HUES64 (cell line): ENCODE data around the gene CYP39A1.
"Not testable (repeated sequence)": the region's sequence is repeated elsewhere in the genome, so short reads cannot be mapped to it uniquely, and the experiment has no call there.

ENCODE experiments used
- H3K27ac ChIP-seq: 2 replicates; pipeline ENCODE4 v1.7.0; 2013; ENCODE audit warnings: low read depth, low read length, inconsistent platforms
- H3K27me3 ChIP-seq: 2 replicates; pipeline ENCODE4 v1.6.1; 2013; ENCODE audit warnings: mild to moderate bottlenecking, low read length; ENCODE audit not compliant: insufficient read depth
- H3K36me3 ChIP-seq: 2 replicates; pipeline ENCODE4 v1.6.1; 2013; ENCODE audit warnings: mild to moderate bottlenecking, low read length; ENCODE audit not compliant: insufficient read depth
- H3K4me1 ChIP-seq: 2 replicates; pipeline ENCODE4 v1.6.1; 2013; ENCODE audit warnings: mild to moderate bottlenecking, low read length, moderate library complexity; ENCODE audit not compliant: insufficient read depth
- H3K4me3 ChIP-seq: 2 replicates; pipeline ENCODE4 v1.5.1; 2013; ENCODE audit warnings: mild to moderate bottlenecking, low read length, moderate library complexity
- H3K9ac ChIP-seq: 2 replicates; pipeline ENCODE4 v1.6.1; 2013; ENCODE audit warnings: mild to moderate bottlenecking, low read depth, low read length
- H3K9me3 ChIP-seq: 2 replicates; pipeline ENCODE4 v1.6.1; 2013; ENCODE audit warnings: low read depth, low read length; ENCODE audit not compliant: insufficient read depth
- WGBS: fragments of 150-250, 120-280 bp; methylation state at CpG from one replicate; pipeline ENCODE4 v1.1.7; 2013; ENCODE audit warnings: missing lambda C conversion rate; 5-methylcytosine and 5-hydroxymethylcytosine counted together

The CYP39A1 gene

DNA sequence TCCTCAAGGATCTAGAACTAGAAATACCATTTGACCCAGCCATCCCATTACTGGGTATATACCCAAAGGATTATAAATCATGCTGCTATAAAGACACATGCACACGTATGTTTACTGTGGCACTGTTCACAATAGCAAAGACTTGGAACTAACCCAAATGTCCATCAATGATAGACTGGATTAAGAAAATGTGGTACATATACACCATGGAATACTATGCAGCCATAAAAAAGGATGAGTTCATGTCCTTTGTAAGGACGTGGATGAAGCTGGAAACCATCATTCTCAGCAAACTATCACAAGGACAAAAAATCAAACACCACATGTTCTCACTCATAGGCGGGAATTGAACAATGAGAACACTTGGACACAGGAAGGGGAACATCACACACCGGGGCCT is 4.5 kb downstream of the CYP39A1 start:
- H3K27ac ChIP-seq, H3K36me3 ChIP-seq, H3K4me3 ChIP-seq, H3K4me1 ChIP-seq, H3K27me3 ChIP-seq, H3K9ac ChIP-seq, H3K9me3 ChIP-seq: not testable (repeated sequence)
- WGBS = no CpG with 5 or more reads among the region's 4 CpGs

DNA sequence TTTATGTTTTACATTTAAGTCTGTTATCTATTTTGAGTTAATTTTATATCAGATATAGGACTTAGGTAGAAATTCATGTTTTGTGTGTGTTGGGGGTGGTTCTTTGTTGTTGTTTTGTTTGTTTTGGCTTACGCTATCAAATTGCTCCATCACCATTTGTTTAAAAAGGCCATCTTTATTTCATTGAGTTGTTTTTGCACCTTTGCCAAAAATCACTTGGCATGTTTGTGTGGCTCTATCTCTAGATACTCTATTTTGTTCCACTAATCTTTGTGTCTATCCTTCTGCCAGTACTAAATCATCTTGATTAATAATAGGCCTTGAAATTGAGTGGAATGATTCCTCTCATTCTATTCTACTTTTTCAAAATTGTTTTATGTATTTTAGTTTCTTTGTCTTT is 7.4 kb downstream of the CYP39A1 start:
- no CpG with 5 or more reads among the region's 1 CpG for WGBS
- no peak overlapping the region for H3K27ac ChIP-seq
- H3K9ac ChIP-seq = no peak overlapping the region

DNA sequence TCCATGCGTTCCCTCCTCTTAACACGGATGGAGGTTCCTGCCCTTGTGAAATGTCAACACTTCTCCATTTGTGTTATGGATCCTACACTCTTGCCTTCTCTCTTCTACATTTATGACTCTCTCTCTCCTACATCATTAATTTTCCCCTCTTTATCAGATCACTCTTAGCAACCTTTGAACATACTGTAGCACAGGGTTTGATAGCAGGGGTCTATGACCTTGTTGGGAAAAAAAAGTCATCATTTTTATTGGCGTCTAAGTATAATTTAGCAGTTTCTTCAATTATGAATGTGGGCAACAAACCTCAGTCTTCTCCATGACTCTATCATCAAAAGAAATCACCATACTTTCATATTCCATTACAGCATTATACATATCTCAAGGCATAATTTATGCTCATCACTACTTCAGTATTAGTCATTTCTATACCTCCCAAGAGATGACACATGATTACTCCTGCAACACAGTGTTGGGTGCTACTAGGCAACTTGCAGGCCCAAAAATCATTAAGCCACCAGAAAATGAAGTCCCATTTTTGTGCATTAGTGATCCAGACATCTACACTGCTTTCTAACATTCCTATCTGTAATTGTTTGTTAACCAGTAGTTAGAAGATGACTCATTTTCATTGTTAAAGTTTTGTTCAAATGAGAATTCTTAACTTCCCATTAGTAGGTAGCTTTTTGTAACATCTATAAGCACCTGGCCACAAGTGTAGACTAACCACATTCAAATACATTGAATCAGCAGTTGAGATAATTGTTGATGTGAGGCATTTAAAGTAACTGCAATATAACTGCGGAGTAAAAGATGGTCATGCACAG is 9.5 kb downstream of the CYP39A1 start:
- Histone ChIP-seq H3K4me3 (no peak overlapping the region), H3K9ac (no peak overlapping the region), H3K9me3 (no peaks in the 10 kb centered on the region), H3K4me1 (no peaks in the 10 kb centered on the region), H3K27ac (no peak overlapping the region), H3K27me3 (no peaks in the 10 kb centered on the region), H3K36me3 (no peaks in the 10 kb centered on the region)
- WGBS = 93% methylated on average over 4 of the region's 4 CpGs

More for the DNA sequence above, 7.4 kb downstream of the CYP39A1 start:
- Histone ChIP-seq H3K4me3 (no peak overlapping the region), H3K36me3 (no peaks in the 10 kb centered on the region), H3K4me1 (no peaks in the 10 kb centered on the region), H3K27me3 (no peaks in the 10 kb centered on the region), H3K9me3 (no peaks in the 10 kb centered on the region)

DNA sequence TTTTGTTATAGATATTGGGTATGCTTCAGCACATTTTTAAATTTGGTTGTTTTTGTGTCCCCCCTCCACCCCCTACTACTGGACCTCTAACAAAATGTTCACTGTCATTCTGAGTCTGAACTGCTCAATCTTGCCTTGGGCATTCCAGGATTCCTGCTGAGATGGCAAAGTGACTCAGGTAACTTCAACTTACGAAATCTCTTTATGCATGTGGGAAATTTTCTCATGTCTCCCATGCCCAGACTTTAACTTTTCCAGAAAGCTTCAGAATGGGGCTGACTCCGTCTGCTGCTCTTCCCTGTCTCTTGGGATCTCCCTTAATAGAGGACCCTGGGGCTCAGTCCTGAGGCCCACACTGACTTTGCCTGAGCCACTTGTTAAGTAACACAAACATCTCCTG is 14.0 kb downstream of the CYP39A1 start:
- Histone ChIP-seq H3K9me3 (no peaks in the 10 kb centered on the region), H3K27ac (no peak overlapping the region), H3K4me3 (no peak overlapping the region), H3K36me3 (no peaks in the 10 kb centered on the region), H3K27me3 (no peaks in the 10 kb centered on the region), H3K9ac (no peak overlapping the region), H3K4me1 (no peaks in the 10 kb centered on the region)
- 80% methylated on average over 2 of the region's 2 CpGs for WGBS

DNA sequence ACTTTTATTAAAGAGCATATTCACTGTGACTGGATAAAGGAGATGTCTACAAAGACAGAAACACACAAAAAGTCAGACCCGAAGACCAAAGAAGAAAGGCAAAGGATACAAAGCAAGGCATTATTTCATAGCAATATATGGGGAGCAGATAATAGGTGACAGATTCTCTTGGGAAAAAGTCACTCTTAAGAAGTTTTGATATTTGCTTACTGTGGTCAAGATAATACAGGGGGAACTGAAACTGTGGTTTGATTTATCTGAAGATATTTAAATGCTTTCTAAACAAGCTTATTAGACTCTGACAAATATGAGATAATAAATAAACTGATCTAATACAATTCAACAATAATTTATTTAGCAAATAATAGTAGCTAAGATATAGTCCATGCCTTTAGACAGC is 14.7 kb downstream of the CYP39A1 start:
- Histone ChIP-seq H3K4me3 (no peak overlapping the region), H3K27ac (no peak overlapping the region), H3K27me3 (no peaks in the 10 kb centered on the region), H3K9me3 (no peaks in the 10 kb centered on the region), H3K36me3 (no peaks in the 10 kb centered on the region), H3K9ac (no peak overlapping the region), H3K4me1 (no peaks in the 10 kb centered on the region)
- WGBS = 100% methylated on average over 1 of the region's 1 CpG

DNA sequence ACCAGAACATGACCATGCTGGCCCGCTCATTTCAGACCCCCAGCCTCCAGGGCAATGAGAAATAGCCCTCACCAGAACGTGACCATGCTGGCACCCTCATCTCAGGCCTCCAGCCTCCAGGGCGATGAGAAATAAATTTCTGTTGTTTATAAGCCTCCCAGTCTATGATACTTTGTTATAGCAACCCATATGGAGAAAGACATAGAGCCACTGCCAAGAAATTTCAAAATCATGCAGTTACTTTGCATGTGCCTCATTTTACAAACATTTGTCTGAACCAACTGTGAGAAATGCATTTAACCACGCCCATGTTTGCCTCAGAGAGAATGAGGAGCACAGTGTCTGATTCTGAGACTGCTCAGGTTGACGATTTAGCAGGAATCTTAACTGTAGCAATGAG is 15.5 kb downstream of the CYP39A1 start:
- Histone ChIP-seq H3K4me1 (no peaks in the 10 kb centered on the region), H3K27ac (no peak overlapping the region), H3K27me3 (no peaks in the 10 kb centered on the region), H3K9me3 (no peaks in the 10 kb centered on the region), H3K4me3 (no peak overlapping the region), H3K36me3 (no peaks in the 10 kb centered on the region), H3K9ac (no peak overlapping the region)
- WGBS = 91% methylated on average over 5 of the region's 5 CpGs

DNA sequence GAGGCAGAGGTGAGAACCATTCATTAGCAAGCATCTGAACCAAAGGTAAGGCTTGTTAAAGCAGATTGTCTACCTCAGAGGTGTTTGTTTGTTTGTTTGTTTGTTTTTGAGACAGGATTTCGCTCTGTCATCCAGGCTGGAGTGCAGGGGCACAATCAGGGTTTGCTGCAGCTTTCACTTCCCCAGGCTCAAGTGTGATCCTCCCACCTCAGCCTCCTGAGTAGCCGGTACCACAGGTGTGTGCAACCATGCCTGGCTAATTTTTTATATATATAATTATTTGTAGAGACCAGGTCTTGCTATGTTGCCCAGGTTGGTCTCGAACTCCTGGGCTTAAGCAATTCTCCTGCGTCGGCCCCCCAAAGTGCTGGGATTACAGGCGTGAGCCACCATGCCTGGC is 17.2 kb downstream of the CYP39A1 start:
- Histone ChIP-seq H3K4me1 (no peaks in the 10 kb centered on the region), H3K27ac (no peak overlapping the region), H3K4me3 (no peak overlapping the region), H3K9me3 (no peaks in the 10 kb centered on the region), H3K27me3 (no peaks in the 10 kb centered on the region), H3K36me3 (no peaks in the 10 kb centered on the region), H3K9ac (no peak overlapping the region)
- 96% methylated on average over 5 of the region's 6 CpGs for WGBS

DNA sequence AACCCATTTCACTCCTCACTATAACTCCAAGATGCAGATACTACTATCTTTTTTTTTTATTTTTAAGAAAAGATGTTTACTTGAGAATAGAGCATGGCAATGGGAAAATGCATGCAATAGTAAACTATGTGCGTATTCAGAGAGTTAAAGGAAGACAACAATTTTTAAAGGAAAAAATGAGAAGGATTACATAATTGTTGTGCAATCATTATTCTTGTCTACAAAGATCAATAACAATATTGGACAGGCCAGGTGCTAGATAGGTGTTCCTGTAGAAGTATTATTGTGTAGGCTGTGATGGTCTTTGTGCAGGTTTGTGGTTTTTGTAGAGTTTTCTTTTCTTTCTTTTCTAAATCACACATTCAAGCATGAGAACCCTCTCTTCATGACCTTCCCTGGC is 20.6 kb downstream of the CYP39A1 start:
- H3K9ac ChIP-seq = no peak overlapping the region
- H3K4me1 ChIP-seq = no peaks in the 10 kb centered on the region
- no peaks in the 10 kb centered on the region for H3K36me3 ChIP-seq
- no peaks in the 10 kb centered on the region for H3K27me3 ChIP-seq
- no peak overlapping the region for H3K4me3 ChIP-seq
- WGBS = 100% methylated on average over 1 of the region's 1 CpG
- H3K9me3 ChIP-seq = no peaks in the 10 kb centered on the region
- H3K27ac ChIP-seq = no peak overlapping the region

DNA sequence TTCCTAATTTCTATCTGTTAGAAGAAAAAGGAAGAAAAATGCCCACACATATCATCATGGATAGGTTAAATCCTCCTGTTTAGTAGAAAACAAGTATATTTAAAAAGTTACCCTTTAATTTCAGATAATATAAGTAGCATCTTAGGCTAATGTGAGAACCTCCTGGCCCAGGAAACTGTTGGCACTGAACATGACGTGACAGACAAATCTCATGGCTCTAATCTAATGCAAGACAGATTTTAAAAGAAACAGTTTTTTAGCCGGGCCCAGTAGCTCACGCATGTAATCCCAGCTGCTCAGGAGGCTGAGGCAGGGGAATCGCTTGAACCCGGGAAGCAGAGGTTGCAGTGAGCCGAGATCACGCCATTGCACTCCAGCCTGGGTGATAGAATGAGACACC is 22.9 kb downstream of the CYP39A1 start:
- Histone ChIP-seq H3K9me3 (no peaks in the 10 kb centered on the region), H3K4me3 (no peak overlapping the region), H3K27ac (no peak overlapping the region), H3K4me1 (no peaks in the 10 kb centered on the region), H3K27me3 (no peaks in the 10 kb centered on the region), H3K36me3 (no peaks in the 10 kb centered on the region), H3K9ac (no peak overlapping the region)
- 96% methylated on average over 7 of the region's 7 CpGs for WGBS

DNA sequence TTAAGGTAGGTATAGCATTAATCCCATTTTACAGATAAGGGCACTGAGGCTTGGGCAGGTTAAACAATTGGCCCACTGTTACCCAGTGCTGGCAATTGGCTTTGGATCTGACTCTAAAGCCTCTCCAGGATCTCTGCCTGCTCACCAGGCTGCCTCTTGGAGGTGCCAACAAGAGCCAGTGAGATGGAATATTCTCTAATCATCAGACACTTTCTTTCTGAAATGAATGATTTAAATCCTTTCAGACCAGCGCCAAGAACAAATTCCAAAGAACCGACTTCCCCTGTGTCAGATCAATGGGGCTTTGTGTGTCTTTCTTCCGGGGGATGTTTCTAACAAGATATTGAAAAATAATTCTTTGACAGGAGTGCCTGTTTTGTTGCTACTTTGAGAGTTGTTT is 23.6 kb downstream of the CYP39A1 start:
- Histone ChIP-seq H3K4me3 (no peak overlapping the region), H3K9ac (no peak overlapping the region), H3K9me3 (no peaks in the 10 kb centered on the region), H3K27me3 (no peaks in the 10 kb centered on the region), H3K36me3 (no peaks in the 10 kb centered on the region), H3K4me1 (no peaks in the 10 kb centered on the region), H3K27ac (no peak overlapping the region)
- WGBS = 94% methylated on average over 3 of the region's 3 CpGs

DNA sequence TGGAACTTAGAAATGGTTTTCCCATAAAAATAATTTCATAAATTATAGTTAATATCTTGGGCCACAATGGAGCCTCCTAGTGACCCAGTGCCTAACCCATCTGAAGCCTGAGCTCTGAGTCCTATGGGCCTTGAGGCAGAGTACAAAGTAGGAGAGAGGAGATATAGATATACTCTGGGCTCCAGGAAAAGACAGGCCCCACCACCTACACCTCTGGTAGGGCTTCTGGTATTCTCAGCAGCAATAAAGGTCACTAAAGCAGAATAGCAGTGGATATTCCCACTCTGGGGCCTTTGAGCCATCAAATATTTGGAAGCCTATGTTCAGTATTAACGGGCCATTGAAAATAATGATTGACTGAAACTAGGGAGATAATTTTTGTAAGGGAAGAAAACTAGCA is 24.1 kb downstream of the CYP39A1 start:
- 100% methylated on average over 1 of the region's 1 CpG for WGBS

DNA sequence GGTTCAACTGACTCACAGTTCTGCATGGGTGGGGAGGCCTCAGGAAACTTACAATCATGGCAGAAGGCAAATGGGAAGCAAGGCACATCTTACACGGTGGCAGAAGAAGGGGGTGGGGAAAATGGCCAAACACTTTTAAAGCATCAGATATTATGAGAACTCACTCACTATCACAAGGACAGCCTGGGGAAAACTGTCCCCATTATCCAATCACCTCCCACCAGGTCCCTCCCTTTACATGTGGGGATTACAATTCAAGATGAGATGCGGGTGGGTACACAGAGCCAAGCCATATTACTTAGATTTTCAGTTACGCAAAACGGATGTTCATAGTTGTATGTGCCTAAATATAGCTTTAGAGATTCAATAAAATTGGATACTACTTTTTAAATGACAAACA is 25.6 kb downstream of the CYP39A1 start:
- Histone ChIP-seq H3K4me3 (no peak overlapping the region), H3K9ac (no peak overlapping the region), H3K27ac (no peak overlapping the region), H3K27me3 (no peaks in the 10 kb centered on the region), H3K36me3 (no peaks in the 10 kb centered on the region), H3K9me3 (no peaks in the 10 kb centered on the region), H3K4me1 (no peaks in the 10 kb centered on the region)
- 50% methylated on average over 1 of the region's 4 CpGs for WGBS

More for the DNA sequence above, 24.1 kb downstream of the CYP39A1 start:
- Histone ChIP-seq H3K4me3 (no peak overlapping the region), H3K4me1 (no peaks in the 10 kb centered on the region), H3K27me3 (no peaks in the 10 kb centered on the region), H3K27ac (no peak overlapping the region), H3K9ac (no peak overlapping the region), H3K36me3 (no peaks in the 10 kb centered on the region), H3K9me3 (no peaks in the 10 kb centered on the region)
